ENCODE results near the gene CAND2. TPM values are rescaled to one million over a fixed set of nuclear protein-coding genes. Genes with fewer than 3 reads are reported as not detected.

CAND2 gene
- total and polyA plus RNA-seq, 9 of the 15 experiments (the other 6 are each of a cell fraction or from before 2014, with no cell fraction given), result 0.91 to 14.9 (median 4.3) TPM

DNA sequence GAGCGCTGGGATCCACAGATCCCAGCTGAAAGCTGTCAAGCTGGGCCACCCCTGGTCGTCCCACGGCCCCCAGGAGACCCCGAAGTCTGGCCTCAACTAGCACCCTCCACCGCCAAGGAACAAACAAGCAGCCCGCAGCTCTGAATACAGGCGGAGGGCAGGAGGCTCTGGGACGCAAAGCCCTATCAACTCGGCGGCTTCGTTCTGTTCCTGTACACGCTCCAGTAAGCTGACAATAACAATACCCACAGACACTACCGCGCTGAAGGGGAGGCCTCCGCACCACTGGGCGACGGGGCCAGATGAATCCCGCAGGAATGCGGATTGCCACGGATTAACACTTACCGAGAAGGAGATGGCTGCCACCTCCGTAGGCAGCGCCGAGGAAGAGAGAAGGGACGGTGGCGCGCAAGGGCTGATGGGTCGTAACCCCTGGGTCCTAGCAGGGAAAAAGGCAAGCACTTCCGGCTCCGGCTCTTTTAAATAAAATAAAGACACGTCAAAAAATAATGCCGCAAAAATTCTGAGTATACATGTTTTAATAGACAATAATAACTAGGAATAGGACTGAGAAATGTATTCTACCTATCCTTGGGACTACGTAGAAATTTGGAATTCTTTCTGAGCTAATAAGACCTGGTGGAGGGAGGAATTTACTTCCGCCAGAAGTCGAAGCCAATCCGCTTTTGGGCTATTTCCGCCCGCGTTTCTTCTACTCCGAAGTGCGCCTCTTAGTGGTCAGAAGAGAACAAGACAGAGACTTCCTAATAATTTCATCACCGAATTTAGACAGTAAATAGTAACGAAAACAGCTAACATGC is 44.9 kb downstream of the CAND2 start, which contains the start of gene RPL32 (continued):
- TF ChIP-seq ZNF12 (CRISPR knock-in tag; IDR thresholded peaks at IDR 0.05), result no peak; the same call in 1 of the 2 replicates
- TF ChIP-seq, protein P1, sequence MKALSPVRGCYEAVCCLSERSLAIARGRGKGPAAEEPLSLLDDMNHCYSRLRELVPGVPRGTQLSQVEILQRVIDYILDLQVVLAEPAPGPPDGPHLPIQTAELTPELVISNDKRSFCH (CRISPR knock-in tag; IDR thresholded peaks at IDR 0.05), result no peak
- TF ChIP-seq, protein P1 (tag; IDR thresholded peaks at IDR 0.05), result no peak; the same call in 1 of the 2 replicates
- peak; percentile 97 for TF ChIP-seq POLR2H (tag; IDR thresholded peaks at IDR 0.05; ENCODE audit: low read depth)
- TF ChIP-seq ZNF668 (CRISPR knock-in tag; IDR thresholded peaks at IDR 0.05), result no peak
- no peak for TF ChIP-seq FOXA3 (CRISPR knock-in tag; conservative IDR thresholded peaks at IDR 0.05 in 1 of 2, IDR thresholded peaks at IDR 0.05 in 1 of 2)
- peak; percentile 98 for TF ChIP-seq MYC (IDR thresholded peaks at IDR 0.05; ENCODE audit: low read depth, low read length)
- peak; percentile 98 for TF ChIP-seq MYC (CRISPR knock-in tag; IDR thresholded peaks at IDR 0.05; ENCODE audit: borderline replicate concordance, low read depth)
- TF ChIP-seq ZZZ3 (IDR thresholded peaks at IDR 0.05), result peak; percentile 100
- TF ChIP-seq, protein P2, sequence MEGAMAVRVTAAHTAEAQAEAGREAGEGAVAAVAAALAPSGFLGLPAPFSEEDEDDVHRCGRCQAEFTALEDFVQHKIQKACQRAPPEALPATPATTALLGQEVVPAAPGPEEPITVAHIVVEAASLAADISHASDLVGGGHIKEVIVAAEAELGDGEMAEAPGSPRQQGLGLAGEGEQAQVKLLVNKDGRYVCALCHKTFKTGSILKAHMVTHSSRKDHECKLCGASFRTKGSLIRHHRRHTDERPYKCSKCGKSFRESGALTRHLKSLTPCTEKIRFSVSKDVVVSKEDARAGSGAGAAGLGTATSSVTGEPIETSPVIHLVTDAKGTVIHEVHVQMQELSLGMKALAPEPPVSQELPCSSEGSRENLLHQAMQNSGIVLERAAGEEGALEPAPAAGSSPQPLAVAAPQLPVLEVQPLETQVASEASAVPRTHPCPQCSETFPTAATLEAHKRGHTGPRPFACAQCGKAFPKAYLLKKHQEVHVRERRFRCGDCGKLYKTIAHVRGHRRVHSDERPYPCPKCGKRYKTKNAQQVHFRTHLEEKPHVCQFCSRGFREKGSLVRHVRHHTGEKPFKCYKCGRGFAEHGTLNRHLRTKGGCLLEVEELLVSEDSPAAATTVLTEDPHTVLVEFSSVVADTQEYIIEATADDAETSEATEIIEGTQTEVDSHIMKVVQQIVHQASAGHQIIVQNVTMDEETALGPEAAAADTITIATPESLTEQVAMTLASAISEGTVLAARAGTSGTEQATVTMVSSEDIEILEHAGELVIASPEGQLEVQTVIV (CRISPR knock-in tag; IDR thresholded peaks at IDR 0.05; ENCODE audit: borderline replicate concordance), result no peak
- TF ChIP-seq ZNF696 (CRISPR knock-in tag; conservative IDR thresholded peaks at IDR 0.05), result no peak
- peak; percentile 97 for TF ChIP-seq POLR2G (IDR thresholded peaks at IDR 0.05; ENCODE audit: low read depth, low read length)
- no peak for TF ChIP-seq ZNF217 (CRISPR knock-in tag; IDR thresholded peaks at IDR 0.05)
- TF ChIP-seq, protein P3, sequence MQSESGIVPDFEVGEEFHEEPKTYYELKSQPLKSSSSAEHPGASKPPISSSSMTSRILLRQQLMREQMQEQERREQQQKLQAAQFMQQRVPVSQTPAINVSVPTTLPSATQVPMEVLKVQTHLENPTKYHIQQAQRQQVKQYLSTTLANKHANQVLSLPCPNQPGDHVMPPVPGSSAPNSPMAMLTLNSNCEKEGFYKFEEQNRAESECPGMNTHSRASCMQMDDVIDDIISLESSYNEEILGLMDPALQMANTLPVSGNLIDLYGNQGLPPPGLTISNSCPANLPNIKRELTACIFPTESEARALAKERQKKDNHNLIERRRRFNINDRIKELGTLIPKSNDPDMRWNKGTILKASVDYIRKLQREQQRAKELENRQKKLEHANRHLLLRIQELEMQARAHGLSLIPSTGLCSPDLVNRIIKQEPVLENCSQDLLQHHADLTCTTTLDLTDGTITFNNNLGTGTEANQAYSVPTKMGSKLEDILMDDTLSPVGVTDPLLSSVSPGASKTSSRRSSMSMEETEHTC (IDR thresholded peaks at IDR 0.05), result no peak
- TF ChIP-seq MCM2 (IDR thresholded peaks at IDR 0.05; ENCODE audit: low read depth), result no peak
- TF ChIP-seq TAF7 (tag; IDR thresholded peaks at IDR 0.05), result peak; percentile 99
- TF ChIP-seq MEIS2 (IDR thresholded peaks at IDR 0.05; ENCODE audit: partially characterized antibody), result peak; percentile 2
- TF ChIP-seq TFAM (CRISPR knock-in tag; conservative IDR thresholded peaks at IDR 0.05), result no peak
- no peak for TF ChIP-seq U2AF1 (optimal IDR thresholded peaks at IDR 0.05; ENCODE audit: low read depth, low read length)
- TF ChIP-seq KDM5B (IDR thresholded peaks at IDR 0.05; ENCODE audit: insufficient replicate concordance, low read depth, low read length), result peak; percentile 98
- TF ChIP-seq CBX8 (IDR thresholded peaks at IDR 0.05; ENCODE audit: borderline replicate concordance, extremely low read depth, low read depth, low read length, poor library complexity, severe bottlenecking), result no peak
- no peak for TF ChIP-seq MECOM (CRISPR knock-in tag; IDR thresholded peaks at IDR 0.05)
- TF ChIP-seq CBX2 (IDR thresholded peaks at IDR 0.05; ENCODE audit: insufficient read depth, low read length, poor library complexity, severe bottlenecking), result no peak
- no peak for TF ChIP-seq SREBF1 (IDR thresholded peaks at IDR 0.05; ENCODE audit: borderline replicate concordance, low read depth, low read length)

All from K562 (cell line).